K562 (cell line): ENCODE results near the gene NT5C1B. TPM values are rescaled to one million over a fixed set of nuclear protein-coding genes. Genes with fewer than 3 reads are reported as not detected.

ENCODE experiments used
- ATAC-seq: fragments of 200-7000 bp; cut with Tn5 transposase; 3 replicates; pipeline ENCODE4 v1.9.1; 2020; ENCODE audit warnings: moderate library complexity
- BruUV-seq: library from RNA; stranded (reverse); fragments of 400-500 nt; replicated peaks from 2 replicates; lab custom pipeline; 2021; lab: Mats Ljungman, UMichigan
- CTCF ChIA-PET: fragments of 300-600 bp; formaldehyde crosslinking; extraction: SDS; loops from one replicate; lab custom pipeline; 2021; ENCODE audit warnings: low intra/inter-chr PET ratio; lab: Yijun Ruan, JAX
- POLR2A ChIA-PET: fragments of 300-600, 350-650 bp; sonication (Branson Sonifier 250); formaldehyde crosslinking; extraction: SDS; loops from one replicate; lab custom pipeline; 2021; ENCODE audit warnings: antibody characterized with exemption, inconsistent platforms; lab: Yijun Ruan, JAX
- DNase-seq, 4 experiments: peaks; one replicate each; pipeline versions ENCODE4 v3.0.0 to v3.0.0-alpha.2; 2011 to 2018; ENCODE audit warnings: low spot score in 3 of 4, mixed read lengths in 3 of 4; ENCODE audit errors: extremely low read depth in 1 of 4
- FAIRE-seq: peaks from 2 replicates; lab custom pipeline; 2011; peaks lifted over from hg19 to GRCh38; lab: Jason Lieb, UNC
- H2AFZ ChIP-seq: 2 replicates; pipeline ENCODE4 v1.6.0; 2011; ENCODE audit warnings: low read depth, low read length, control low read depth, inconsistent platforms
- H3K27ac ChIP-seq: fragments of 200-600 bp; 3 replicates; pipeline ENCODE4 v1.8.0; 2011; ENCODE audit warnings: low read depth, mild to moderate bottlenecking, control low read depth, inconsistent platforms, low read length, moderate library complexity, mixed read lengths; ENCODE audit errors: extremely low read depth
- H3K27me3 ChIP-seq, 2 experiments: fragments of 300-600 bp in 1 of 2; 2 replicates in 1 of 2; 3 replicates in 1 of 2; pipeline versions ENCODE4 v1.6.0 to v1.8.0; 2011; ENCODE audit warnings: inconsistent platforms in 2 of 2, low read length in 2 of 2, mild to moderate bottlenecking in 1 of 2, mixed read lengths in 1 of 2, moderate library complexity in 1 of 2; ENCODE audit not compliant: control insufficient read depth in 2 of 2, insufficient read depth in 2 of 2
- H3K36me3 ChIP-seq: fragments of 300-600 bp; 3 replicates; pipeline ENCODE4 v1.8.0; 2011; ENCODE audit warnings: mild to moderate bottlenecking, low read length, inconsistent platforms; ENCODE audit not compliant: control insufficient read depth, insufficient read depth
- H3K4me1 ChIP-seq, 2 experiments: fragments of 200-600 bp in 1 of 2; replicated peaks in 1 of 2; 2 replicates in 1 of 2; 3 replicates in 1 of 2; pipeline versions ENCODE4 v1.5.1 to v1.8.0; 2011; ENCODE audit warnings: inconsistent platforms in 2 of 2, low read length in 2 of 2, mild to moderate bottlenecking in 1 of 2, mixed read lengths in 1 of 2, moderate library complexity in 1 of 2; ENCODE audit not compliant: control insufficient read depth in 2 of 2, insufficient read depth in 2 of 2
- H3K4me2 ChIP-seq: 2 replicates; pipeline ENCODE4 v1.6.1; 2011; ENCODE audit warnings: low read length, control low read depth, inconsistent platforms, mixed read lengths; ENCODE audit not compliant: insufficient read depth
- H3K4me3 ChIP-seq: fragments of 200-600 bp; sonication (generic), shearing (Covaris generic); 2 replicates; pipeline ENCODE4 v1.5.1; 2016; ENCODE audit warnings: control low read depth, inconsistent platforms
- H3K79me2 ChIP-seq: fragments of 200-600 bp; 3 replicates; pipeline ENCODE4 v1.8.0; 2011; ENCODE audit warnings: low read length, inconsistent platforms; ENCODE audit not compliant: control insufficient read depth, insufficient read depth
- H3K9ac ChIP-seq, 2 experiments: 2 replicates each; pipeline versions ENCODE4 v1.6.0 to v1.6.1; 2011; ENCODE audit warnings: low read depth in 2 of 2, low read length in 2 of 2, control low read depth in 1 of 2, inconsistent platforms in 1 of 2, mild to moderate bottlenecking in 1 of 2, mixed read lengths in 1 of 2; ENCODE audit not compliant: insufficient read depth in 1 of 2
- H3K9me1 ChIP-seq: one replicate; pipeline ENCODE4 v1.6.0; 2011; ENCODE audit warnings: inconsistent platforms, mild to moderate bottlenecking, low read length, moderate library complexity; ENCODE audit not compliant: control insufficient read depth, insufficient read depth
- H3K9me3 ChIP-seq: replicated peaks from 2 replicates; pipeline ENCODE4 v1.5.1; 2011; ENCODE audit warnings: low read depth, low read length, inconsistent platforms; ENCODE audit not compliant: control insufficient read depth, insufficient read depth
- H4K20me1 ChIP-seq: replicated peaks from 2 replicates; pipeline ENCODE4 v1.6.1; 2011; ENCODE audit warnings: low read length, inconsistent platforms, mixed read lengths; ENCODE audit not compliant: control insufficient read depth, insufficient read depth
- ATF7 ChIP-seq: fragments of 450-650 bp; IDR thresholded peaks from 2 replicates; pipeline ENCODE4 v1.7.1; 2014; ENCODE audit warnings: mild to moderate bottlenecking, moderate library complexity
- C11orf30 ChIP-seq: fragments of 450-650 bp; IDR thresholded peaks from 2 replicates; pipeline ENCODE4 v1.6.1; 2016; ENCODE audit warnings: low read depth, mild to moderate bottlenecking
- CHCHD3 ChIP-seq: fragments of 250-450 bp; sonication (Bioruptor Pico); IDR thresholded peaks from 2 replicates; pipeline ENCODE4 v2.1.2; 2022; ENCODE audit warnings: mild to moderate bottlenecking
- ELK1 ChIP-seq: sonication (generic); formaldehyde crosslinking; IDR thresholded peaks from 2 replicates; pipeline ENCODE4 v1.8.1; 2022; ENCODE audit warnings: missing genetic modification reagents
- PYGO2 ChIP-seq: fragments of 450-650 bp; IDR thresholded peaks from 2 replicates; pipeline ENCODE4 v1.6.1; 2016; ENCODE audit warnings: mild to moderate bottlenecking, missing genetic modification characterization, moderate library complexity, missing compliant biosample characterization
- RCOR1 ChIP-seq, 2 experiments: IDR thresholded peaks; 2 replicates each; pipeline ENCODE4 v1.6.1; 2012; ENCODE audit warnings: low read depth in 2 of 2, low read length in 2 of 2, borderline replicate concordance in 1 of 2, improper control_type of control experiment in 1 of 2
- SAFB ChIP-seq: fragments of 200-400 bp; formaldehyde crosslinking; IDR thresholded peaks from 2 replicates; pipeline ENCODE4 v1.6.1; 2017; ENCODE audit warnings: low read depth, low read length, borderline replicate concordance
- TAF1 ChIP-seq: IDR thresholded peaks from 2 replicates; pipeline ENCODE4 v1.6.1; 2011; ENCODE audit warnings: mild to moderate bottlenecking, low read length, moderate library complexity; ENCODE audit not compliant: insufficient read depth, control insufficient read depth, severe bottlenecking; ENCODE audit errors: extremely low read depth
- ZNF165 ChIP-seq: fragments of 250-450 bp; sonication (Bioruptor Pico); IDR thresholded peaks from 2 replicates; pipeline ENCODE4 v1.4.0; 2020; ENCODE audit warnings: borderline replicate concordance
- ZNF384 ChIP-seq: IDR thresholded peaks from 2 replicates; pipeline ENCODE4 v1.6.1; 2012; ENCODE audit warnings: low read depth, low read length, improper control_type of control experiment
- WGBS: fragments of 100-300 bp; shearing (Covaris generic); methylation state at CpG from one replicate; pipeline ENCODE4 v1.1.6; 2016; ENCODE audit warnings: low coverage, mixed read lengths; ENCODE audit not compliant: insufficient coverage; ENCODE audit errors: missing lambda C conversion rate; 5-methylcytosine and 5-hydroxymethylcytosine counted together
- in situ Hi-C: fragments of 300-500 bp; cut with MboI; formaldehyde crosslinking; loops from 4 replicates; pipeline ENCODE4 v1.15.0; 2018; ENCODE audit warnings: inconsistent platforms, mixed read lengths
- intact Hi-C: fragments of 100-400 bp; cut with micrococcal nuclease; formaldehyde crosslinking; loops from 2 replicates; pipeline ENCODE4 v1.14.2; 2022
- polyA plus RNA-seq, 8 experiments: library from polyadenylated mRNA; depleted of rRNA in 4 of 8; stranded (reverse) in 5 of 8; unstranded in 3 of 8; fragments of >200 nt; fragmentation: Nextera tagmentation in 2 of 8; fragmentation: Illumina TruSeq in 1 of 8; extraction: Ambion mirVana in 2 of 8; extraction: Trizol in 1 of 8; gene quantifications; 2 replicates each; pipeline versions ENCODE4 v1.2.1 to v1.2.3, GENCODE V29; 2011 to 2014; ENCODE audit warnings: inconsistent platforms in 1 of 8, missing spikeins in 1 of 8
- total RNA-seq, 7 experiments: library from RNA; depleted of rRNA in 6 of 7; stranded (reverse); fragments of >200 nt in 6 of 7; fragmentation: Illumina TruSeq in 2 of 7; extraction: Trizol in 2 of 7; gene quantifications; 2 replicates each; pipeline versions ENCODE4 v1.2.1 to v1.2.3, GENCODE V29; 2011 to 2021; ENCODE audit warnings: low replicate concordance in 1 of 7
- TF ChIP-seq, protein P1 (sequence below): fragments of 450-650 bp; IDR thresholded peaks from 2 replicates; pipeline ENCODE4 v1.6.1; 2016; ENCODE audit warnings: low read depth
- TF ChIP-seq, protein P2 (sequence below): sonication (generic); formaldehyde crosslinking; IDR thresholded peaks from 2 replicates; pipeline ENCODE4 v1.8.0; 2022; ENCODE audit warnings: missing genetic modification reagents, mild to moderate bottlenecking, moderate library complexity, borderline replicate concordance

The NT5C1B gene
- total and polyA plus RNA-seq, 9 of the 15 experiments (the other 6 are each of a cell fraction or from before 2014, with no cell fraction given), result 0.07 TPM; not detected in 8

DNA sequence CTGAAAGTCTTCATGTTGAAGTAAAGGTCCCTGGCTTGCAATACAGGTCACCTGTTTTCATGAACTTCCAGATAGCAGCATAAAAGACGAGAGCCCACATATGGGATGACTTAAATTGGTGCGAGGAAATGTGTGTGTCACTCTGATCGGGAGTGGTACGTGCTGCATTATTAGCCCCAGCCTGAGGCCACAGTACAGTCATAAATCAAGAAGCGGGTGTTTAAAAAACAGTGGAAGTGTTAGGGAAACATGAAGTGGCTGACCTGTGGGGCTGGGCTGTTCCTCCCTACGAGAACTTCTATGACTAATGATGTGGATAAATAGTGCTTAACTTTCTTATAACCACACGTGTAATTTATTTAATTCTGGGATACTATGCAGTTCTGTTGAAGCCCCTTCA lies 53.3 kb downstream of the NT5C1B start:
- Histone ChIP-seq H3K27ac (no peak overlapping the region), H3K79me2 (no peaks in the 10 kb centered on the region), H3K27me3 (peaks cover 0 to 4% of the 10 kb centered on the region in 2 experiments; a peak in 2 of 5 replicates), H3K36me3 (no peaks in the 10 kb centered on the region), H3K4me1 (no peaks in the 10 kb centered on the region), H3K4me3 (no peak overlapping the region), H2AFZ (no peak overlapping the region), H4K20me1 (no peaks in the 10 kb centered on the region), H3K9me1 (no peaks in the 10 kb centered on the region), H3K4me2 (no peak overlapping the region), H3K9ac (no peak overlapping the region), H3K9me3 (no peaks in the 10 kb centered on the region)
- no TSS peak for BruUV-seq
- DNase-seq, result no peak
- in situ Hi-C loops (no loop called here), intact Hi-C loops (no loop called here)
- CTCF ChIA-PET, result no interaction called here
- no peak for ATAC-seq
- 2% methylated on average over 7 of the region's 7 CpGs for WGBS
- POLR2A ChIA-PET, result interaction anchor here (0.7 to 0.9 kb wide), 3 partner anchors 13 to 1291 kb away, joined by 3 read pairs; no protein-coding TSS in a partner anchor
- no peak for FAIRE-seq
- TF ChIP-seq SAFB (no peak), PYGO2 (tag) (no peak), ZNF165 (no peak), RCOR1 (IDR thresholded peaks at IDR 0.05; ENCODE audit: borderline replicate concordance in 1 of 2, low read depth in 2 of 2, low read length in 2 of 2) (no peak), C11orf30 (no peak), TAF1 (no peak), CHCHD3 (no peak), ATF7 (no peak), ELK1 (no peak), ZNF384 (no peak)
- TF ChIP-seq, protein P1, sequence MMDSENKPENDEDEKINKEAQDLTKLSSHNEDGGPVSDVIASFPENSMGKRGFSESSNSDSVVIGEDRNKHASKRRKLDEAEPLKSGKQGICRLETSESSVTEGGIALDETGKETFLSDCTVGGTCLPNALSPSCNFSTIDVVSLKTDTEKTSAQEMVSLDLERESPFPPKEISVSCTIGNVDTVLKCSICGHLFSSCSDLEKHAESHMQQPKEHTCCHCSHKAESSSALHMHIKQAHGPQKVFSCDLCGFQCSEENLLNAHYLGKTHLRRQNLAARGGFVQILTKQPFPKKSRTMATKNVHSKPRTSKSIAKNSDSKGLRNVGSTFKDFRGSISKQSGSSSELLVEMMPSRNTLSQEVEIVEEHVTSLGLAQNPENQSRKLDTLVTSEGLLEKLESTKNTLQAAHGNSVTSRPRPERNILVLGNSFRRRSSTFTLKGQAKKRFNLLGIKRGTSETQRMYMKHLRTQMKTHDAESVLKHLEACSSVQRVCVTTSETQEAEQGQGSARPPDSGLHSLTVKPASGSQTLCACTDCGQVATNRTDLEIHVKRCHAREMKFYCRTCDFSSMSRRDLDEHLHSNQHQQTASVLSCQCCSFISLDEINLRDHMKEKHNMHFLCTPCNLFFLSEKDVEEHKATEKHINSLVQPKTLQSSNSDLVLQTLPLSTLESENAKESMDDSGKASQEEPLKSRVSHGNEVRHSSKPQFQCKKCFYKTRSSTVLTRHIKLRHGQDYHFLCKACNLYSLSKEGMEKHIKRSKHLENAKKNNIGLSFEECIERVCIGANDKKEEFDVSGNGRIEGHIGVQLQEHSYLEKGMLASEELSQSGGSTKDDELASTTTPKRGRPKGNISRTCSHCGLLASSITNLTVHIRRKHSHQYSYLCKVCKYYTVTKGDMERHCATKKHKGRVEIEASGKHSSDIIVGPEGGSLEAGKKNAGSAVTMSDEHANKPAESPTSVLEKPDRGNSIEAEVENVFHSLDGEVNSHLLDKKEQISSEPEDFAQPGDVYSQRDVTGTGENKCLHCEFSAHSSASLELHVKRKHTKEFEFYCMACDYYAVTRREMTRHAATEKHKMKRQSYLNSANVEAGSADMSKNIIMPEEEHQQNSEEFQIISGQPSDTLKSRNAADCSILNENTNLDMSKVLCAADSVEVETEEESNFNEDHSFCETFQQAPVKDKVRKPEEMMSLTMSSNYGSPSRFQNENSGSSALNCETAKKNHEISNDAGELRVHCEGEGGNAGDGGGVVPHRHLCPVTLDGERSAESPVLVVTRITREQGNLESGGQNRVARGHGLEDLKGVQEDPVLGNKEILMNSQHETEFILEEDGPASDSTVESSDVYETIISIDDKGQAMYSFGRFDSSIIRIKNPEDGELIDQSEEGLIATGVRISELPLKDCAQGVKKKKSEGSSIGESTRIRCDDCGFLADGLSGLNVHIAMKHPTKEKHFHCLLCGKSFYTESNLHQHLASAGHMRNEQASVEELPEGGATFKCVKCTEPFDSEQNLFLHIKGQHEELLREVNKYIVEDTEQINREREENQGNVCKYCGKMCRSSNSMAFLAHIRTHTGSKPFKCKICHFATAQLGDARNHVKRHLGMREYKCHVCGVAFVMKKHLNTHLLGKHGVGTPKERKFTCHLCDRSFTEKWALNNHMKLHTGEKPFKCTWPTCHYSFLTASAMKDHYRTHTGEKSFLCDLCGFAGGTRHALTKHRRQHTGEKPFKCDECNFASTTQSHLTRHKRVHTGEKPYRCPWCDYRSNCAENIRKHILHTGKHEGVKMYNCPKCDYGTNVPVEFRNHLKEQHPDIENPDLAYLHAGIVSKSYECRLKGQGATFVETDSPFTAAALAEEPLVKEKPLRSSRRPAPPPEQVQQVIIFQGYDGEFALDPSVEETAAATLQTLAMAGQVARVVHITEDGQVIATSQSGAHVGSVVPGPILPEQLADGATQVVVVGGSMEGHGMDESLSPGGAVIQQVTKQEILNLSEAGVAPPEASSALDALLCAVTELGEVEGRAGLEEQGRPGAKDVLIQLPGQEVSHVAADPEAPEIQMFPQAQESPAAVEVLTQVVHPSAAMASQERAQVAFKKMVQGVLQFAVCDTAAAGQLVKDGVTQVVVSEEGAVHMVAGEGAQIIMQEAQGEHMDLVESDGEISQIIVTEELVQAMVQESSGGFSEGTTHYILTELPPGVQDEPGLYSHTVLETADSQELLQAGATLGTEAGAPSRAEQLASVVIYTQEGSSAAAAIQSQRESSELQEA, result no peak
- TF ChIP-seq, protein P2, sequence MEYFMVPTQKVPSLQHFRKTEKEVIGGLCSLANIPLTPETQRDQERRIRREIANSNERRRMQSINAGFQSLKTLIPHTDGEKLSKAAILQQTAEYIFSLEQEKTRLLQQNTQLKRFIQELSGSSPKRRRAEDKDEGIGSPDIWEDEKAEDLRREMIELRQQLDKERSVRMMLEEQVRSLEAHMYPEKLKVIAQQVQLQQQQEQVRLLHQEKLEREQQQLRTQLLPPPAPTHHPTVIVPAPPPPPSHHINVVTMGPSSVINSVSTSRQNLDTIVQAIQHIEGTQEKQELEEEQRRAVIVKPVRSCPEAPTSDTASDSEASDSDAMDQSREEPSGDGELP (CRISPR knock-in tag), result no peak
